Fibroblast of lung (primary cell): ENCODE results near the gene RGS8.

Experiments used
- CTCF ChIP-seq, 2 donors: IDR thresholded peaks in 1 of 2; conservative IDR thresholded peaks in 1 of 2; 1 replicate in 1 of 2; 2 replicates in 1 of 2; pipeline ENCODE4 v1.5.1; 2011 to 2012; ENCODE audit warnings: low read length in 2 of 2, control low read depth in 1 of 2, inconsistent platforms in 1 of 2, low read depth in 1 of 2, mild to moderate bottlenecking in 1 of 2
- EZH2 ChIP-seq: IDR thresholded peaks from 2 replicates; pipeline ENCODE4 v1.5.1; 2012; ENCODE audit warnings: low read length, control low read depth, mild to moderate bottlenecking; ENCODE audit errors: missing control alignments

DNA sequence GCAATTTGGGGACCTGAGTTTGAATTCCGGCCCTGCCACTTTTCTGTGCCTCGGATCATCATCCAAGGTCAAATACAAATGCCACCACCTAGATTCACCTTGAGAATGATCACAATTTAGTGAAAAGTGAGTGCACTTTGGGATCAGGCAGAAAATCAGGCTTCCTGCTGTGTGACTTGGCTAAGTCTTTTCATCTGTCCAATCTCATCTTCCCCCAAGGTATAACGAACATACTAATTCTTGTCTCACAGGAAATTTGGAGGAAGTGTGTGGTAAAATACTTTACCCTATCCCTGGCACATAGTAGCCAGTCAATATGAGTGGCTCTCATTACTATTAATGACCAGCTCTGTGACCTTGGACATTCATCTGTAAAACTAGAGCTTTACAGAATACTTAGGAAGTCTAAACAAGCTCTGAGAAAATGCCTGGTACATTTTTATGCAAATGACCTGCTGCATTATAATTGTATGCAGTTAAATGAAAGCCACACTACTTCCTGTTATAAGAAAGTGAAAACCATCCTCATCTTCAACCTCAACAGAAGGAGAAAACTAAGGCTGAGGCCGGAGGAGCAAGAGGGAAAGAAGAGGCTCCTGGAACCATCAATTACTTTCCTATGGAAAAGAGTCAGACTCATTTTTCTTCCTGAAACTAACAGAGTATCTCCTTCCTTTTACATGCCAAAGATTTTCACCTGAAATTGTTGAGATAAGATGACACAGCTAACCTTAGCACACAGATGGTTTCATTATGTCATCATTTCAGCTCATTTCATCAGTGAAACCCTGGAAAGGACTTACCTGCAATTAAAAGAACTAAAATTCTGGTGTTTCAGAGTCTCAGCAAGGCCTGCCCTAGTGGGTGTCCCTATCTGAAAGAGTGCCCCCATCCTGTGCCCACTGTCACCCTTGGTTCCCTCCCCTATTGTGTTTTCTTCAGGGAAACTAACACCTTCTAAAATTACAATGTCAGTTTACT, 32.6 kb upstream of the RGS8 start:
- no peak for TF ChIP-seq CTCF (conservative IDR thresholded peaks at IDR 0.05 in 1 of 2, IDR thresholded peaks at IDR 0.05 in 1 of 2; ENCODE audit: low read depth in 1 of 2, low read length in 2 of 2)
- no peak for TF ChIP-seq EZH2
